Peyer's patch (tissue), 4 donors: ENCODE results near the gene CNTNAP5. TPM values are rescaled to one million over a fixed set of nuclear protein-coding genes. Genes with fewer than 3 reads are reported as not detected.

Experiments
- DNase-seq, 3 donors: peaks; one replicate each; pipeline ENCODE4 v3.0.0-alpha.2; 2017 to 2019
- H3K27ac ChIP-seq, 4 donors: fragments of 200-600 bp; sonication (generic); one replicate each; pipeline ENCODE4 v1.5.1; 2016 to 2019
- H3K27me3 ChIP-seq, 2 donors: fragments of 200-600 bp; sonication (generic); one replicate each; pipeline ENCODE4 v1.5.1; 2019
- H3K36me3 ChIP-seq, 3 donors: fragments of 200-600 bp; sonication (generic); one replicate each; pipeline ENCODE4 v1.5.1; 2016 to 2019
- H3K4me1 ChIP-seq, 4 donors: fragments of 200-600 bp; sonication (generic); one replicate each; pipeline ENCODE4 v1.5.1; 2016 to 2019
- H3K4me3 ChIP-seq, 4 donors: fragments of 200-600 bp; sonication (generic); 1 replicate in 3 of 4; 2 replicates in 1 of 4; pipeline ENCODE4 v1.5.1; 2016 to 2019; ENCODE audit warnings: mild to moderate bottlenecking in 1 of 4
- H3K9me3 ChIP-seq, 4 donors: fragments of 200-600 bp; sonication (generic); one replicate each; pipeline ENCODE4 v1.5.1; 2016 to 2019; ENCODE audit warnings: mild to moderate bottlenecking in 1 of 4
- CTCF ChIP-seq, 6 experiments: fragments of 450-650 bp in 4 of 6; fragments of 200-600 bp in 2 of 6; sonication (generic) in 1 of 6; IDR thresholded peaks; one replicate each; pipeline ENCODE4 v1.5.1; 2017 to 2019; ENCODE audit warnings: antibody characterized with exemption in 6 of 6, mild to moderate bottlenecking in 3 of 6, moderate library complexity in 1 of 6
- POLR2A ChIP-seq, 2 donors: fragments of 450-650 bp; IDR thresholded peaks; one replicate each; pipeline ENCODE4 v1.5.1; 2017; ENCODE audit warnings: antibody characterized with exemption in 2 of 2, mild to moderate bottlenecking in 2 of 2, moderate library complexity in 2 of 2
- total RNA-seq, 4 donors: library from RNA; depleted of rRNA; stranded (reverse); fragments of >200 nt; gene quantifications; one replicate each; pipeline ENCODE4 v1.1.0, GENCODE V29; 2016

Gene CNTNAP5
- total RNA-seq, 4 donors from 2014 or later = not detected

- DNase-seq = peak in 1 of 3 donors; percentile 50
- peak overlapping the region in 2 of 4 donors; percentile 10 to 15 for H3K27ac ChIP-seq
- TF ChIP-seq POLR2A (IDR thresholded peaks at IDR 0.05) (no peak), CTCF (IDR thresholded peaks at IDR 0.05) (no peak)
- no peaks in the 10 kb centered on the region for H3K9me3 ChIP-seq
- H3K4me1 ChIP-seq = peaks cover 0 to 4% (median 0%) of the 10 kb centered on the region in 4 donors
- no peaks in the 10 kb centered on the region for H3K36me3 ChIP-seq
- H3K4me3 ChIP-seq = no peak overlapping the region
- H3K27me3 ChIP-seq = no peaks in the 10 kb centered on the region
Observed at GRCh38 chr2:124589971-124590370, 564.9 kb downstream of the CNTNAP5 start.

GRCh38 chr2:124602759-124603158 lies 577.7 kb downstream of the CNTNAP5 start:
- DNase-seq = no peak
- no peak overlapping the region for H3K27ac ChIP-seq
- H3K36me3 ChIP-seq = no peaks in the 10 kb centered on the region
- H3K4me3 ChIP-seq = no peak overlapping the region
- TF ChIP-seq CTCF (IDR thresholded peaks at IDR 0.05) (no peak), POLR2A (IDR thresholded peaks at IDR 0.05) (no peak)
- H3K9me3 ChIP-seq = no peaks in the 10 kb centered on the region
- H3K4me1 ChIP-seq = no peaks in the 10 kb centered on the region
- no peaks in the 10 kb centered on the region for H3K27me3 ChIP-seq

GRCh38 chr2:124604940-124605339 lies 579.9 kb downstream of the CNTNAP5 start:
- Histone ChIP-seq H3K27me3 (no peaks in the 10 kb centered on the region), H3K36me3 (no peaks in the 10 kb centered on the region), H3K9me3 (no peaks in the 10 kb centered on the region), H3K27ac (no peak overlapping the region), H3K4me3 (no peak overlapping the region), H3K4me1 (no peaks in the 10 kb centered on the region)
- no peak for DNase-seq
- TF ChIP-seq CTCF (IDR thresholded peaks at IDR 0.05) (no peak), POLR2A (IDR thresholded peaks at IDR 0.05) (no peak)

- Histone ChIP-seq H3K4me3 (no peak overlapping the region), H3K9me3 (no peaks in the 10 kb centered on the region), H3K27ac (no peak overlapping the region), H3K27me3 (no peaks in the 10 kb centered on the region), H3K4me1 (no peaks in the 10 kb centered on the region), H3K36me3 (no peaks in the 10 kb centered on the region)
- TF ChIP-seq CTCF (IDR thresholded peaks at IDR 0.05) (no peak), POLR2A (IDR thresholded peaks at IDR 0.05) (no peak)
- DNase-seq = no peak
Observed at GRCh38 chr2:124607679-124608078, 582.6 kb downstream of the CNTNAP5 start.

GRCh38 chr2:124609667-124610066 lies 584.6 kb downstream of the CNTNAP5 start:
- H3K36me3 ChIP-seq = no peaks in the 10 kb centered on the region
- no peaks in the 10 kb centered on the region for H3K27me3 ChIP-seq
- no peak overlapping the region for H3K27ac ChIP-seq
- H3K4me1 ChIP-seq = no peaks in the 10 kb centered on the region
- DNase-seq = no peak
- TF ChIP-seq CTCF (IDR thresholded peaks at IDR 0.05) = no peak
- no peak for TF ChIP-seq POLR2A (IDR thresholded peaks at IDR 0.05)
- no peak overlapping the region for H3K4me3 ChIP-seq
- H3K9me3 ChIP-seq = no peaks in the 10 kb centered on the region

- no peaks in the 10 kb centered on the region for H3K4me1 ChIP-seq
- no peak overlapping the region for H3K4me3 ChIP-seq
- DNase-seq = no peak
- TF ChIP-seq CTCF (IDR thresholded peaks at IDR 0.05) (no peak), POLR2A (IDR thresholded peaks at IDR 0.05) (no peak)
- H3K36me3 ChIP-seq = no peaks in the 10 kb centered on the region
- no peaks in the 10 kb centered on the region for H3K27me3 ChIP-seq
- H3K27ac ChIP-seq = no peak overlapping the region
- no peaks in the 10 kb centered on the region for H3K9me3 ChIP-seq
Observed at GRCh38 chr2:124610141-124610540, 585.1 kb downstream of the CNTNAP5 start.
